ENCODE data around the gene UQCRQ.

DNA sequence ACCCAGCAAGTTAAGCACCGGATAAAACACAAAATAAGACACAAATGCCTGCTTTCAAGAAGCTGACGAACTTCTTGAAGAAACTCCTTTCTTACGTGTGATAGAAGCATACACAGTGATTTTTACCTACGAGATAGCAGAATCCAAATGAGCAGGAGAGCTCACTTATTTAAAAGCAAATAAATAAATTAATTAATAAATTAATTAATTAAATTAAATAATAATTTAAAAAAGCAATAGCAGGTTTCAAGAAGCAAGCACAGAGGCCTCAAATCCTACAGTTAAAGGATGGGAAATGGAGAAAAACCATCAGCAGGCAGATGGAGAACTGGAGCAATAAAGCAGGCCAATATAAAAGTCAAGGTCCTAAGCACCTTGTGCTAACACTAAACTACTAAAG, 24.4 kb downstream of the UQCRQ start:
- TF ChIP-seq, protein P1, sequence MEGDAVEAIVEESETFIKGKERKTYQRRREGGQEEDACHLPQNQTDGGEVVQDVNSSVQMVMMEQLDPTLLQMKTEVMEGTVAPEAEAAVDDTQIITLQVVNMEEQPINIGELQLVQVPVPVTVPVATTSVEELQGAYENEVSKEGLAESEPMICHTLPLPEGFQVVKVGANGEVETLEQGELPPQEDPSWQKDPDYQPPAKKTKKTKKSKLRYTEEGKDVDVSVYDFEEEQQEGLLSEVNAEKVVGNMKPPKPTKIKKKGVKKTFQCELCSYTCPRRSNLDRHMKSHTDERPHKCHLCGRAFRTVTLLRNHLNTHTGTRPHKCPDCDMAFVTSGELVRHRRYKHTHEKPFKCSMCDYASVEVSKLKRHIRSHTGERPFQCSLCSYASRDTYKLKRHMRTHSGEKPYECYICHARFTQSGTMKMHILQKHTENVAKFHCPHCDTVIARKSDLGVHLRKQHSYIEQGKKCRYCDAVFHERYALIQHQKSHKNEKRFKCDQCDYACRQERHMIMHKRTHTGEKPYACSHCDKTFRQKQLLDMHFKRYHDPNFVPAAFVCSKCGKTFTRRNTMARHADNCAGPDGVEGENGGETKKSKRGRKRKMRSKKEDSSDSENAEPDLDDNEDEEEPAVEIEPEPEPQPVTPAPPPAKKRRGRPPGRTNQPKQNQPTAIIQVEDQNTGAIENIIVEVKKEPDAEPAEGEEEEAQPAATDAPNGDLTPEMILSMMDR (IDR thresholded peaks at IDR 0.05): no peak
- no peak for TF ChIP-seq EP300 (IDR thresholded peaks at IDR 0.05)
- no peak for TF ChIP-seq POLR2A (IDR thresholded peaks at IDR 0.05)

All from upper lobe of left lung (tissue), 4 donors.